ENCODE results near the gene RIMBP2. TPM values are rescaled to one million over a fixed set of nuclear protein-coding genes. Genes with fewer than 3 reads are reported as not detected.

The RIMBP2 gene
- total and polyA plus RNA-seq, 7 experiments from 2014 or later = 0.05 TPM; not detected in 6

GRCh38 chr12:130422676-130423075, 293.4 kb downstream of the RIMBP2 start:
- H3K4me3 ChIP-seq (ENCODE audit: low read length) = no peak overlapping the region
- H3K4me3 Mint-ChIP-seq = no peak overlapping the region
- H3K9me3 Mint-ChIP-seq = peaks cover 0 to 2% (median 0%) of the 10 kb centered on the region in 11 donors
- no peak overlapping the region for H3K27ac Mint-ChIP-seq
- H3K9me3 ChIP-seq (ENCODE audit: control insufficient read depth in 2 of 3, low read length in 3 of 3) = no peaks in the 10 kb centered on the region
- intact Hi-C loops (cut with micrococcal nuclease) = no loop called here
- CTCF ChIA-PET = no interaction called here
- no peaks in the 10 kb centered on the region for H3K36me3 Mint-ChIP-seq
- no peaks in the 10 kb centered on the region for H3K36me3 ChIP-seq (ENCODE audit: control insufficient read depth in 2 of 3, insufficient read depth in 3 of 3, low read length in 3 of 3)
- no peaks in the 10 kb centered on the region for H3K27me3 ChIP-seq (ENCODE audit: control insufficient read depth in 2 of 2, insufficient read depth in 2 of 2, low read length in 2 of 2)
- POLR2A ChIA-PET = no interaction called here
- no peak overlapping the region for H3K27ac ChIP-seq (ENCODE audit: low read depth, low read length)
- DNase-seq (no peak), ATAC-seq (no peak)
- no peaks in the 10 kb centered on the region for H3K4me1 ChIP-seq (ENCODE audit: control insufficient read depth in 2 of 2, insufficient read depth in 2 of 2, low read length in 2 of 2)
- peaks cover 0 to 4% (median 0%) of the 10 kb centered on the region in 5 donors for H3K27me3 Mint-ChIP-seq
- peaks cover 0 to 2% (median 0%) of the 10 kb centered on the region in 7 donors for H3K4me1 Mint-ChIP-seq

- Mint-ChIP-seq H3K36me3 (no peaks in the 10 kb centered on the region), H3K27ac (no peak overlapping the region), H3K4me1 (peaks cover 0 to 2% (median 0%) of the 10 kb centered on the region in 7 donors), H3K27me3 (peaks cover 0 to 4% (median 0%) of the 10 kb centered on the region in 5 donors), H3K4me3 (no peak overlapping the region), H3K9me3 (peaks cover 0 to 2% (median 0%) of the 10 kb centered on the region in 11 donors)
- ATAC-seq (no peak), DNase-seq (no peak)
- H3K4me3 ChIP-seq (ENCODE audit: low read length) = no peak overlapping the region
- no peak overlapping the region for H3K27ac ChIP-seq (ENCODE audit: low read depth, low read length)
- no peaks in the 10 kb centered on the region for H3K9me3 ChIP-seq (ENCODE audit: control insufficient read depth in 2 of 3, low read length in 3 of 3)
- H3K27me3 ChIP-seq (ENCODE audit: control insufficient read depth in 2 of 2, insufficient read depth in 2 of 2, low read length in 2 of 2) = no peaks in the 10 kb centered on the region
- POLR2A ChIA-PET = no interaction called here
- H3K4me1 ChIP-seq (ENCODE audit: control insufficient read depth in 2 of 2, insufficient read depth in 2 of 2, low read length in 2 of 2) = no peaks in the 10 kb centered on the region
- CTCF ChIA-PET = no interaction called here
- H3K36me3 ChIP-seq (ENCODE audit: control insufficient read depth in 2 of 3, insufficient read depth in 3 of 3, low read length in 3 of 3) = no peaks in the 10 kb centered on the region
- intact Hi-C loops (cut with micrococcal nuclease) = no loop called here
These were observed 294.2 kb downstream of the RIMBP2 start for GRCh38 chr12:130421896-130422295.

GRCh38 chr12:130420071-130420470, 296.0 kb downstream of the RIMBP2 start:
- Mint-ChIP-seq H3K4me1 (peaks cover 0 to 2% (median 0%) of the 10 kb centered on the region in 7 donors), H3K27me3 (peaks cover 0 to 4% (median 0%) of the 10 kb centered on the region in 5 donors), H3K36me3 (no peaks in the 10 kb centered on the region), H3K27ac (no peak overlapping the region), H3K9me3 (peaks cover 0 to 2% (median 0%) of the 10 kb centered on the region in 11 donors), H3K4me3 (no peak overlapping the region)
- Histone ChIP-seq H3K36me3 (ENCODE audit: control insufficient read depth in 2 of 3, insufficient read depth in 3 of 3, low read length in 3 of 3) (no peaks in the 10 kb centered on the region), H3K27ac (ENCODE audit: low read depth, low read length) (no peak overlapping the region), H3K9me3 (ENCODE audit: control insufficient read depth in 2 of 3, low read length in 3 of 3) (no peaks in the 10 kb centered on the region), H3K4me1 (ENCODE audit: control insufficient read depth in 2 of 2, insufficient read depth in 2 of 2, low read length in 2 of 2) (no peaks in the 10 kb centered on the region), H3K4me3 (ENCODE audit: low read length) (no peak overlapping the region), H3K27me3 (ENCODE audit: control insufficient read depth in 2 of 2, insufficient read depth in 2 of 2, low read length in 2 of 2) (no peaks in the 10 kb centered on the region)
- ChIA-PET POLR2A (no interaction called here), CTCF (no interaction called here)
- ATAC-seq = no peak
- DNase-seq = no peak
- intact Hi-C loops (cut with micrococcal nuclease) = no loop called here

GRCh38 chr12:130419116-130419515, 297.0 kb downstream of the RIMBP2 start:
- peaks cover 0 to 2% (median 0%) of the 10 kb centered on the region in 11 donors for H3K9me3 Mint-ChIP-seq
- H3K4me3 Mint-ChIP-seq = no peak overlapping the region
- ChIA-PET POLR2A (no interaction called here), CTCF (no interaction called here)
- no peaks in the 10 kb centered on the region for H3K36me3 ChIP-seq (ENCODE audit: control insufficient read depth in 2 of 3, insufficient read depth in 3 of 3, low read length in 3 of 3)
- H3K4me1 ChIP-seq (ENCODE audit: control insufficient read depth in 2 of 2, insufficient read depth in 2 of 2, low read length in 2 of 2) = no peaks in the 10 kb centered on the region
- H3K27me3 Mint-ChIP-seq = peaks cover 0 to 4% (median 2%) of the 10 kb centered on the region in 5 donors
- H3K36me3 Mint-ChIP-seq = no peaks in the 10 kb centered on the region
- H3K9me3 ChIP-seq (ENCODE audit: control insufficient read depth in 2 of 3, low read length in 3 of 3) = no peaks in the 10 kb centered on the region
- no peak overlapping the region for H3K27ac Mint-ChIP-seq
- no peak overlapping the region for H3K27ac ChIP-seq (ENCODE audit: low read depth, low read length)
- H3K4me1 Mint-ChIP-seq = peaks cover 0 to 2% (median 0%) of the 10 kb centered on the region in 7 donors
- no peak for ATAC-seq
- intact Hi-C loops (cut with micrococcal nuclease) = no loop called here
- no peak overlapping the region for H3K4me3 ChIP-seq (ENCODE audit: low read length)
- DNase-seq = no peak
- H3K27me3 ChIP-seq (ENCODE audit: control insufficient read depth in 2 of 2, insufficient read depth in 2 of 2, low read length in 2 of 2) = no peaks in the 10 kb centered on the region

- H3K27me3 Mint-ChIP-seq = peaks cover 0 to 7% (median 3%) of the 10 kb centered on the region in 5 donors
- CTCF ChIA-PET = no interaction called here
- no peaks in the 10 kb centered on the region for H3K27me3 ChIP-seq (ENCODE audit: control insufficient read depth in 2 of 2, insufficient read depth in 2 of 2, low read length in 2 of 2)
- H3K36me3 ChIP-seq (ENCODE audit: control insufficient read depth in 2 of 3, insufficient read depth in 3 of 3, low read length in 3 of 3) = no peaks in the 10 kb centered on the region
- H3K9me3 ChIP-seq (ENCODE audit: control insufficient read depth in 2 of 3, low read length in 3 of 3) = no peaks in the 10 kb centered on the region
- H3K4me3 Mint-ChIP-seq = no peak overlapping the region
- no peaks in the 10 kb centered on the region for H3K4me1 ChIP-seq (ENCODE audit: control insufficient read depth in 2 of 2, insufficient read depth in 2 of 2, low read length in 2 of 2)
- intact Hi-C loops (cut with micrococcal nuclease) = no loop called here
- H3K36me3 Mint-ChIP-seq = no peaks in the 10 kb centered on the region
- no peaks in the 10 kb centered on the region for H3K4me1 Mint-ChIP-seq
- ATAC-seq (no peak), DNase-seq (no peak)
- POLR2A ChIA-PET = no interaction called here
- H3K4me3 ChIP-seq (ENCODE audit: low read length) = no peak overlapping the region
- no peak overlapping the region for H3K27ac ChIP-seq (ENCODE audit: low read depth, low read length)
- H3K9me3 Mint-ChIP-seq = no peaks in the 10 kb centered on the region
- no peak overlapping the region for H3K27ac Mint-ChIP-seq
These were observed 297.8 kb downstream of the RIMBP2 start for GRCh38 chr12:130418251-130418650.

GRCh38 chr12:130414381-130414780, 301.7 kb downstream of the RIMBP2 start:
- Mint-ChIP-seq H3K9me3 (no peaks in the 10 kb centered on the region), H3K4me3 (no peak overlapping the region), H3K27me3 (peaks cover 0 to 7% (median 6%) of the 10 kb centered on the region in 5 donors), H3K36me3 (no peaks in the 10 kb centered on the region), H3K4me1 (no peaks in the 10 kb centered on the region), H3K27ac (no peak overlapping the region)
- CTCF ChIA-PET = no interaction called here
- no peaks in the 10 kb centered on the region for H3K9me3 ChIP-seq (ENCODE audit: control insufficient read depth in 2 of 3, low read length in 3 of 3)
- intact Hi-C loops (cut with micrococcal nuclease) = no loop called here
- ATAC-seq (no peak), DNase-seq (no peak)
- H3K27ac ChIP-seq (ENCODE audit: low read depth, low read length) = no peak overlapping the region
- H3K4me3 ChIP-seq (ENCODE audit: low read length) = no peak overlapping the region
- no peaks in the 10 kb centered on the region for H3K36me3 ChIP-seq (ENCODE audit: control insufficient read depth in 2 of 3, insufficient read depth in 3 of 3, low read length in 3 of 3)
- H3K4me1 ChIP-seq (ENCODE audit: control insufficient read depth in 2 of 2, insufficient read depth in 2 of 2, low read length in 2 of 2) = no peaks in the 10 kb centered on the region
- POLR2A ChIA-PET = no interaction called here
- H3K27me3 ChIP-seq (ENCODE audit: control insufficient read depth in 2 of 2, insufficient read depth in 2 of 2, low read length in 2 of 2) = no peaks in the 10 kb centered on the region

- peaks cover 0 to 7% (median 6%) of the 10 kb centered on the region in 5 donors for H3K27me3 Mint-ChIP-seq
- H3K27ac ChIP-seq (ENCODE audit: low read depth, low read length) = no peak overlapping the region
- no peaks in the 10 kb centered on the region for H3K9me3 Mint-ChIP-seq
- H3K27ac Mint-ChIP-seq = no peak overlapping the region
- no peak overlapping the region for H3K4me3 ChIP-seq (ENCODE audit: low read length)
- H3K36me3 ChIP-seq (ENCODE audit: control insufficient read depth in 2 of 3, insufficient read depth in 3 of 3, low read length in 3 of 3) = no peaks in the 10 kb centered on the region
- H3K4me3 Mint-ChIP-seq = no peak overlapping the region
- CTCF ChIA-PET = no interaction called here
- H3K4me1 Mint-ChIP-seq = peaks cover 0 to 1% (median 0%) of the 10 kb centered on the region in 7 donors
- no peaks in the 10 kb centered on the region for H3K9me3 ChIP-seq (ENCODE audit: control insufficient read depth in 2 of 3, low read length in 3 of 3)
- no peaks in the 10 kb centered on the region for H3K4me1 ChIP-seq (ENCODE audit: control insufficient read depth in 2 of 2, insufficient read depth in 2 of 2, low read length in 2 of 2)
- intact Hi-C loops (cut with micrococcal nuclease) = no loop called here
- POLR2A ChIA-PET = no interaction called here
- no peak for DNase-seq
- no peak for ATAC-seq
- no peaks in the 10 kb centered on the region for H3K36me3 Mint-ChIP-seq
- no peaks in the 10 kb centered on the region for H3K27me3 ChIP-seq (ENCODE audit: control insufficient read depth in 2 of 2, insufficient read depth in 2 of 2, low read length in 2 of 2)
These were observed 302.2 kb downstream of the RIMBP2 start for GRCh38 chr12:130413909-130414308.

Measured in naive thymus-derived CD4-positive, alpha-beta T cell (primary cell).